Osteoblast (primary cell): ENCODE data around the gene GLB1L2. TPM values are rescaled to one million over a fixed set of nuclear protein-coding genes. Genes with fewer than 3 reads are reported as not detected.

Experiments used
- DNase-seq: peaks from one replicate; pipeline ENCODE4 v3.0.0; 2011; ENCODE audit warnings: low spot score, mixed read lengths; ENCODE audit not compliant: insufficient read length; ENCODE audit errors: missing footprints
- H2AFZ ChIP-seq: 2 replicates; pipeline ENCODE4 v1.6.0; 2011; ENCODE audit warnings: mild to moderate bottlenecking, low read length
- H3K27ac ChIP-seq: 2 replicates; pipeline ENCODE4 v1.5.1; 2011; ENCODE audit warnings: mild to moderate bottlenecking, low read depth, low read length, moderate library complexity
- H3K27me3 ChIP-seq: 2 replicates; pipeline ENCODE4 v1.6.0; 2012; ENCODE audit warnings: mild to moderate bottlenecking, control low read depth, inconsistent platforms, low read length, moderate library complexity; ENCODE audit not compliant: insufficient read depth
- H3K36me3 ChIP-seq: 2 replicates; pipeline ENCODE4 v1.5.1; 2011; ENCODE audit warnings: mild to moderate bottlenecking, low read length, control low read depth, moderate library complexity; ENCODE audit not compliant: insufficient read depth
- H3K4me1 ChIP-seq: 2 replicates; pipeline ENCODE4 v1.5.1; 2011; ENCODE audit warnings: mild to moderate bottlenecking, low read length, control low read depth, moderate library complexity; ENCODE audit not compliant: insufficient read depth
- H3K4me2 ChIP-seq: 2 replicates; pipeline ENCODE4 v1.6.0; 2011; ENCODE audit warnings: mild to moderate bottlenecking, low read length; ENCODE audit not compliant: insufficient read depth
- H3K4me3 ChIP-seq: fragments of 200-600 bp; sonication (generic); 3 replicates; pipeline ENCODE4 v1.5.1; 2012; ENCODE audit warnings: mild to moderate bottlenecking, low read length, inconsistent platforms; ENCODE audit not compliant: insufficient read depth
- H3K79me2 ChIP-seq: 2 replicates; pipeline ENCODE4 v1.6.0; 2012; ENCODE audit warnings: mild to moderate bottlenecking, low read length, control low read depth, inconsistent platforms; ENCODE audit not compliant: insufficient read depth
- H3K9me3 ChIP-seq: 2 replicates; pipeline ENCODE4 v1.5.1; 2011; ENCODE audit warnings: low read depth, low read length, control low read depth
- H4K20me1 ChIP-seq: 2 replicates; pipeline ENCODE4 v1.6.0; 2012; ENCODE audit warnings: mild to moderate bottlenecking, low read length, control low read depth; ENCODE audit not compliant: insufficient read depth
- total RNA-seq: library from RNA; depleted of rRNA; stranded (reverse); fragments of >200 nt; gene quantifications from 2 replicates; pipeline ENCODE4 v1.2.3, GENCODE V29; 2012
- TF ChIP-seq, protein P1 (sequence below): IDR thresholded peaks from 2 replicates; pipeline ENCODE4 v1.5.1; 2011; ENCODE audit warnings: mild to moderate bottlenecking, low read depth, low read length, moderate library complexity; ENCODE audit errors: extremely low read depth

Gene GLB1L2
- total RNA-seq, 1 donor, result 0.36 TPM

- no peak overlapping the region for H3K27ac ChIP-seq
Measured at GRCh38 chr11:134355136-134355535, 23.3 kb downstream of the GLB1L2 start.

GRCh38 chr11:134355656-134356055, 23.9 kb downstream of the GLB1L2 start:
- no peak overlapping the region for H3K27ac ChIP-seq
- no peaks in the 10 kb centered on the region for H3K27me3 ChIP-seq
- H3K4me2 ChIP-seq, result no peak overlapping the region
- H4K20me1 ChIP-seq, result no peaks in the 10 kb centered on the region
- no peaks in the 10 kb centered on the region for H3K79me2 ChIP-seq
- no peaks in the 10 kb centered on the region for H3K4me1 ChIP-seq
- H3K4me3 ChIP-seq, result no peak overlapping the region
- H3K9me3 ChIP-seq, result no peaks in the 10 kb centered on the region
- no peak overlapping the region for H2AFZ ChIP-seq
- H3K36me3 ChIP-seq, result no peaks in the 10 kb centered on the region
- peak; percentile 37 for DNase-seq
- TF ChIP-seq, protein P1, sequence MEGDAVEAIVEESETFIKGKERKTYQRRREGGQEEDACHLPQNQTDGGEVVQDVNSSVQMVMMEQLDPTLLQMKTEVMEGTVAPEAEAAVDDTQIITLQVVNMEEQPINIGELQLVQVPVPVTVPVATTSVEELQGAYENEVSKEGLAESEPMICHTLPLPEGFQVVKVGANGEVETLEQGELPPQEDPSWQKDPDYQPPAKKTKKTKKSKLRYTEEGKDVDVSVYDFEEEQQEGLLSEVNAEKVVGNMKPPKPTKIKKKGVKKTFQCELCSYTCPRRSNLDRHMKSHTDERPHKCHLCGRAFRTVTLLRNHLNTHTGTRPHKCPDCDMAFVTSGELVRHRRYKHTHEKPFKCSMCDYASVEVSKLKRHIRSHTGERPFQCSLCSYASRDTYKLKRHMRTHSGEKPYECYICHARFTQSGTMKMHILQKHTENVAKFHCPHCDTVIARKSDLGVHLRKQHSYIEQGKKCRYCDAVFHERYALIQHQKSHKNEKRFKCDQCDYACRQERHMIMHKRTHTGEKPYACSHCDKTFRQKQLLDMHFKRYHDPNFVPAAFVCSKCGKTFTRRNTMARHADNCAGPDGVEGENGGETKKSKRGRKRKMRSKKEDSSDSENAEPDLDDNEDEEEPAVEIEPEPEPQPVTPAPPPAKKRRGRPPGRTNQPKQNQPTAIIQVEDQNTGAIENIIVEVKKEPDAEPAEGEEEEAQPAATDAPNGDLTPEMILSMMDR, result no peak

More at GRCh38 chr11:134355136-134355535, 23.3 kb downstream of the GLB1L2 start:
- Histone ChIP-seq H3K4me3 (no peak overlapping the region), H3K27me3 (no peaks in the 10 kb centered on the region), H3K4me2 (no peak overlapping the region), H3K36me3 (no peaks in the 10 kb centered on the region), H3K9me3 (no peaks in the 10 kb centered on the region), H2AFZ (no peak overlapping the region), H3K79me2 (no peaks in the 10 kb centered on the region), H3K4me1 (no peaks in the 10 kb centered on the region), H4K20me1 (no peaks in the 10 kb centered on the region)
- no peak for DNase-seq
- TF ChIP-seq, protein P1, result no peak

- H2AFZ ChIP-seq, result no peak overlapping the region
- no peak overlapping the region for H3K4me2 ChIP-seq
- H3K79me2 ChIP-seq, result no peaks in the 10 kb centered on the region
Measured at GRCh38 chr11:134356656-134357544, 25.1 kb downstream of the GLB1L2 start.

DNA sequence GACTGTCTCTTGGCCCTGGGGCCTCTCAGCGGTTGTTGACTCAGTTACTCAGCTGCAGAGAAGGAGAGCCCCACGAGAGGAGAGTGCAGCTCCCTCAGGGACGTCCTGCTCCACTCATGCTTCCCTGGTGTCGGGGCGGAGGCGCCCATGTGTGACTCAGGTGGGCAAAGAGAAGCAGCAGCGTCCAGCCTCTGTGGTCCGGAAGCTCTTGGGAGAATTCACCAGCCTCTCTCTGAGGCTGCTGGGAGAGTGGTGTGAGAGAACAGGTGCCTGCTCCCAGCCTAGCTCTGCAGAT, 25.7 kb downstream of the GLB1L2 start:
- no peaks in the 10 kb centered on the region for H3K36me3 ChIP-seq
- TF ChIP-seq, protein P1, result no peak

More at GRCh38 chr11:134356656-134357544, 25.1 kb downstream of the GLB1L2 start:
- TF ChIP-seq, protein P1, result no peak
- no peaks in the 10 kb centered on the region for H3K9me3 ChIP-seq
- no peaks in the 10 kb centered on the region for H4K20me1 ChIP-seq
- no peak overlapping the region for H3K4me3 ChIP-seq
- H3K36me3 ChIP-seq, result no peaks in the 10 kb centered on the region
- no peak overlapping the region for H3K27ac ChIP-seq
- H3K4me1 ChIP-seq, result no peaks in the 10 kb centered on the region
- peak; percentile 25 for DNase-seq
- no peaks in the 10 kb centered on the region for H3K27me3 ChIP-seq

More for the DNA sequence above, 25.7 kb downstream of the GLB1L2 start:
- no peaks in the 10 kb centered on the region for H4K20me1 ChIP-seq
- peak; percentile 17 for DNase-seq
- H3K27ac ChIP-seq, result no peak overlapping the region
- no peaks in the 10 kb centered on the region for H3K79me2 ChIP-seq
- no peaks in the 10 kb centered on the region for H3K27me3 ChIP-seq
- H2AFZ ChIP-seq, result no peak overlapping the region
- no peaks in the 10 kb centered on the region for H3K9me3 ChIP-seq
- no peak overlapping the region for H3K4me2 ChIP-seq
- H3K4me3 ChIP-seq, result no peak overlapping the region
- no peaks in the 10 kb centered on the region for H3K4me1 ChIP-seq
